Osteoblast (primary cell): ENCODE data around the gene NRG2. TPM values are rescaled to one million over a fixed set of nuclear protein-coding genes. Genes with fewer than 3 reads are reported as not detected.

Experiments used
- DNase-seq: peaks from one replicate; pipeline ENCODE4 v3.0.0; 2011; ENCODE audit warnings: low spot score, mixed read lengths; ENCODE audit not compliant: insufficient read length; ENCODE audit errors: missing footprints
- H2AFZ ChIP-seq: 2 replicates; pipeline ENCODE4 v1.6.0; 2011; ENCODE audit warnings: mild to moderate bottlenecking, low read length
- H3K27ac ChIP-seq: 2 replicates; pipeline ENCODE4 v1.5.1; 2011; ENCODE audit warnings: mild to moderate bottlenecking, low read depth, low read length, moderate library complexity
- H3K27me3 ChIP-seq: 2 replicates; pipeline ENCODE4 v1.6.0; 2012; ENCODE audit warnings: mild to moderate bottlenecking, control low read depth, inconsistent platforms, low read length, moderate library complexity; ENCODE audit not compliant: insufficient read depth
- H3K36me3 ChIP-seq: 2 replicates; pipeline ENCODE4 v1.5.1; 2011; ENCODE audit warnings: mild to moderate bottlenecking, low read length, control low read depth, moderate library complexity; ENCODE audit not compliant: insufficient read depth
- H3K4me1 ChIP-seq: 2 replicates; pipeline ENCODE4 v1.5.1; 2011; ENCODE audit warnings: mild to moderate bottlenecking, low read length, control low read depth, moderate library complexity; ENCODE audit not compliant: insufficient read depth
- H3K4me2 ChIP-seq: 2 replicates; pipeline ENCODE4 v1.6.0; 2011; ENCODE audit warnings: mild to moderate bottlenecking, low read length; ENCODE audit not compliant: insufficient read depth
- H3K4me3 ChIP-seq: fragments of 200-600 bp; sonication (generic); 3 replicates; pipeline ENCODE4 v1.5.1; 2012; ENCODE audit warnings: mild to moderate bottlenecking, low read length, inconsistent platforms; ENCODE audit not compliant: insufficient read depth
- H3K79me2 ChIP-seq: 2 replicates; pipeline ENCODE4 v1.6.0; 2012; ENCODE audit warnings: mild to moderate bottlenecking, low read length, control low read depth, inconsistent platforms; ENCODE audit not compliant: insufficient read depth
- H3K9me3 ChIP-seq: 2 replicates; pipeline ENCODE4 v1.5.1; 2011; ENCODE audit warnings: low read depth, low read length, control low read depth
- H4K20me1 ChIP-seq: 2 replicates; pipeline ENCODE4 v1.6.0; 2012; ENCODE audit warnings: mild to moderate bottlenecking, low read length, control low read depth; ENCODE audit not compliant: insufficient read depth
- total RNA-seq: library from RNA; depleted of rRNA; stranded (reverse); fragments of >200 nt; gene quantifications from 2 replicates; pipeline ENCODE4 v1.2.3, GENCODE V29; 2012
- TF ChIP-seq, protein P1 (sequence below): IDR thresholded peaks from 2 replicates; pipeline ENCODE4 v1.5.1; 2011; ENCODE audit warnings: mild to moderate bottlenecking, low read depth, low read length, moderate library complexity; ENCODE audit errors: extremely low read depth

Gene NRG2
- total RNA-seq, 1 donor = 0.72 TPM

DNA sequence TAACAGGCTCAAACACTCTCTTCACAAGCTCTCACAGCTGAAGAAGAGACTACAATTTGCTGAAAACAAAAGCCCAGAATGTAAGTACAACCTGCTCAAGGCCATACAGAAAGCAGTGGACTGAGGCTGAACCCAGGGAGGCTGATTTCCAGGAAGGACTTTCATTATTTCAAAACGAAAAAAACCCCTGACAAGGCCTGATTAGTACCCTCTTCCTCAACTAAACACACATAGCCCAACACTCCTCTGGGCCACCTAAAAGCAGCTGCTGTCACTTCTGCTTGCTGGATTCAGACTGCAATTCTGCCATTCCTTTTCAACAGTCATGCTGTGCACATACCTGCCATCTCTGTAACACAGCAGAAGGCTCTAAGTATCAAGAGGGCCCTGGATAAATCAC lies 18.2 kb downstream of the NRG2 start:
- DNase-seq = no peak
- Histone ChIP-seq H3K79me2 (no peaks in the 10 kb centered on the region), H3K27ac (no peak overlapping the region), H3K27me3 (peaks cover 40% of the 10 kb centered on the region), H3K4me3 (no peak overlapping the region), H3K9me3 (no peaks in the 10 kb centered on the region), H4K20me1 (no peaks in the 10 kb centered on the region), H2AFZ (no peak overlapping the region), H3K4me2 (no peak overlapping the region), H3K4me1 (peaks cover 4% of the 10 kb centered on the region), H3K36me3 (no peaks in the 10 kb centered on the region)
- TF ChIP-seq, protein P1, sequence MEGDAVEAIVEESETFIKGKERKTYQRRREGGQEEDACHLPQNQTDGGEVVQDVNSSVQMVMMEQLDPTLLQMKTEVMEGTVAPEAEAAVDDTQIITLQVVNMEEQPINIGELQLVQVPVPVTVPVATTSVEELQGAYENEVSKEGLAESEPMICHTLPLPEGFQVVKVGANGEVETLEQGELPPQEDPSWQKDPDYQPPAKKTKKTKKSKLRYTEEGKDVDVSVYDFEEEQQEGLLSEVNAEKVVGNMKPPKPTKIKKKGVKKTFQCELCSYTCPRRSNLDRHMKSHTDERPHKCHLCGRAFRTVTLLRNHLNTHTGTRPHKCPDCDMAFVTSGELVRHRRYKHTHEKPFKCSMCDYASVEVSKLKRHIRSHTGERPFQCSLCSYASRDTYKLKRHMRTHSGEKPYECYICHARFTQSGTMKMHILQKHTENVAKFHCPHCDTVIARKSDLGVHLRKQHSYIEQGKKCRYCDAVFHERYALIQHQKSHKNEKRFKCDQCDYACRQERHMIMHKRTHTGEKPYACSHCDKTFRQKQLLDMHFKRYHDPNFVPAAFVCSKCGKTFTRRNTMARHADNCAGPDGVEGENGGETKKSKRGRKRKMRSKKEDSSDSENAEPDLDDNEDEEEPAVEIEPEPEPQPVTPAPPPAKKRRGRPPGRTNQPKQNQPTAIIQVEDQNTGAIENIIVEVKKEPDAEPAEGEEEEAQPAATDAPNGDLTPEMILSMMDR = no peak

- no peaks in the 10 kb centered on the region for H3K36me3 ChIP-seq
- no peaks in the 10 kb centered on the region for H3K79me2 ChIP-seq
- H3K4me1 ChIP-seq = peaks cover 4% of the 10 kb centered on the region
- peaks cover 51% of the 10 kb centered on the region for H3K27me3 ChIP-seq
- no peak overlapping the region for H3K4me2 ChIP-seq
- no peak overlapping the region for H2AFZ ChIP-seq
- H3K27ac ChIP-seq = no peak overlapping the region
- no peaks in the 10 kb centered on the region for H3K9me3 ChIP-seq
- H4K20me1 ChIP-seq = no peaks in the 10 kb centered on the region
- no peak overlapping the region for H3K4me3 ChIP-seq
- DNase-seq = no peak
- TF ChIP-seq, protein P1 = no peak
Observed at GRCh38 chr5:140023611-140024191, 19.4 kb downstream of the NRG2 start.

DNA sequence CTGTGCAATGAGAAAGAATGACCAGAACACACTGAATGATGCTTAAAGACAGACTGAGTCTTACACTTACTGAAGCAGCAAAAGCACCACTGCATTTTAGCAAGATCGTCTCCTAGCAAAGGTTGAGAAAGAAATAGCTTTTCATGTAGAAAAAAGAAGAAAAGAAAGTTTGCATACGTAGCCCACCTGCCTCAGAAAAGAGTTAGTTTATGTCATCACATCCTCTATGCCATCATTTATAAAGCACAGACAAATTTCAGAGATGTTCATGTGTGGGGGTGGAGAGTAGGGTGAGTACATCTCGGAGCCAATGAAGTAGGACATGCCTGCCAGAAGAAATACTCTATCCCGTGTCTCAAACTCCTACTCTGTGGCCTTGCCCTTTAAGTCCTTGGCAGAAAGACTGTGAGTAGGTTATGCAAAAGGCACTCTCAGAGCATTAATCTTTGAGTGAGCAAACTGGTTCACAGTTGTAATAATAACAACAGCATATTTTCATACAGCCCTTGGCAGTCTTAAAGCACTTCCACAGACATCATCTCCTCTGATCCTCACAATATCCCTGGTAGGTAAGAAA lies 22.4 kb downstream of the NRG2 start:
- no peaks in the 10 kb centered on the region for H4K20me1 ChIP-seq
- H3K79me2 ChIP-seq = no peaks in the 10 kb centered on the region
- peaks cover 76% of the 10 kb centered on the region for H3K27me3 ChIP-seq
- H3K27ac ChIP-seq = no peak overlapping the region
- no peak overlapping the region for H3K4me3 ChIP-seq
- no peak overlapping the region for H3K4me2 ChIP-seq
- H3K4me1 ChIP-seq = peaks cover 4% of the 10 kb centered on the region
- TF ChIP-seq, protein P1 = no peak
- no peak for DNase-seq
- no peak overlapping the region for H2AFZ ChIP-seq
- no peaks in the 10 kb centered on the region for H3K36me3 ChIP-seq
- no peaks in the 10 kb centered on the region for H3K9me3 ChIP-seq

DNA sequence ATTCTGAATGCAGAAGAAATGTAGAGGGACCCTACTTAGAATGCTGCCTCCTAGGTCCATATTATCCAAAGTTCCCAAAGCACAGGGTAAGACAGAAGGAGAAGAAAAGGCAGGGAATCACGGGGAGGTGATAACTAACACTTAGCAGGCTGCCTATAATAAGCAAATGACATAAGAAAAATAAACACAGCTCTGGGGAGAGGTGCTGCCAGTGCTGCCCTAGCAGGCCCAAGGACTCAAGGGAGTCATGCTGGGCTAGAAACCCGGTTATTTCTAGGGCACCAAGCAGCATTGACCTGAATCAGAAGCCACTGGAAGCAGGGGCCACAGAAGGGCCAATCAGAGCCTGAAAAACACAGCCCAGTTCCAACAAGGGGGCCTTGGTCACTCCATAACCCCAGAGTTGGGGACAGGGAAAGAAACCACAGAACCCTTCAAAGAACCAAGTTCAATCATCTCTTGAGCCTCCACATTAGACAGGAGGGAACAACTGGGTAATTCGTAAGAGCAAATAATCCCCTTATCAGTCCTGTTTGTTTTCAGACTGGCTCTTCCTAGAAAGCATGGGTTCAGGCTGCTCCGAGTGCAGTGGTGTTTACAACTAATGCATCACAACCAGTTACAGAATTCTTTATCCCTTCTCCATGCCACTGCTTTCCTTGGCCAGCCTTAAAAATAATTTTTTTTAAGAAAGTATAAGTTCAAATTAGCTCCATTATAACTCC lies 24.0 kb downstream of the NRG2 start:
- peak; percentile 22 for DNase-seq
- Histone ChIP-seq H3K79me2 (no peaks in the 10 kb centered on the region), H3K27me3 (peaks cover 80% of the 10 kb centered on the region), H3K4me1 (peaks cover 4% of the 10 kb centered on the region), H3K4me3 (no peak overlapping the region), H2AFZ (no peak overlapping the region), H3K27ac (no peak overlapping the region), H3K9me3 (no peaks in the 10 kb centered on the region), H3K4me2 (no peak overlapping the region), H4K20me1 (no peaks in the 10 kb centered on the region), H3K36me3 (no peaks in the 10 kb centered on the region)
- TF ChIP-seq, protein P1 = no peak
